Astrocyte (in vitro differentiated cells and primary cell): Measurements from ENCODE around the gene MRPL57.
"Not testable (repeated sequence)": the region's sequence is repeated elsewhere in the genome, so short reads cannot be mapped to it uniquely, and the experiment has no call there.

Experiments
- EZH2 ChIP-seq: IDR thresholded peaks from 2 replicates; pipeline ENCODE4 v1.6.1; 2012; ENCODE audit warnings: mild to moderate bottlenecking, low read length, inconsistent platforms; ENCODE audit not compliant: insufficient read depth
- TF ChIP-seq, protein P1 (sequence below): IDR thresholded peaks from 2 replicates; pipeline ENCODE4 v1.5.1; 2011; ENCODE audit warnings: low read depth, mild to moderate bottlenecking, inconsistent platforms, low read length, moderate library complexity; ENCODE audit not compliant: insufficient read depth

DNA sequence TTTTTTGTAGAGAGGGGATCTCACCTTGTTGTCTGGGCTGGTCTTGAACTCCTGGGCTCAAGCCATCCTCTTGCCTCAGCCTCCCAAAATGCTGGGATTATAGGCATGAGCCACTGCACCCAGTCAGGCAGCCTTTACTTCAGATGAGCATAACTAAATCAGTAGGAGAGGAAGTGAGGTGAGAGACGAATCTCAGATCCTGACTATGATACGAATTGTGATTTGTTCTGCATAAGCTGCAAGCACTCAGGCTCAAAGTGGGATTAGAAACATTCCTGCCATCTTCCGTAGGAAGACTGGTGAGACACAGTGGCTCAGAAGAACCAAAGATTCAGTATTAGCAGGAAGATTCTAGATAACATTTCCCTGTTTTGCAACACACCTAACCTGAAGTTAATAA lies 43.3 kb downstream of the MRPL57 start:
- TF ChIP-seq, protein P1, sequence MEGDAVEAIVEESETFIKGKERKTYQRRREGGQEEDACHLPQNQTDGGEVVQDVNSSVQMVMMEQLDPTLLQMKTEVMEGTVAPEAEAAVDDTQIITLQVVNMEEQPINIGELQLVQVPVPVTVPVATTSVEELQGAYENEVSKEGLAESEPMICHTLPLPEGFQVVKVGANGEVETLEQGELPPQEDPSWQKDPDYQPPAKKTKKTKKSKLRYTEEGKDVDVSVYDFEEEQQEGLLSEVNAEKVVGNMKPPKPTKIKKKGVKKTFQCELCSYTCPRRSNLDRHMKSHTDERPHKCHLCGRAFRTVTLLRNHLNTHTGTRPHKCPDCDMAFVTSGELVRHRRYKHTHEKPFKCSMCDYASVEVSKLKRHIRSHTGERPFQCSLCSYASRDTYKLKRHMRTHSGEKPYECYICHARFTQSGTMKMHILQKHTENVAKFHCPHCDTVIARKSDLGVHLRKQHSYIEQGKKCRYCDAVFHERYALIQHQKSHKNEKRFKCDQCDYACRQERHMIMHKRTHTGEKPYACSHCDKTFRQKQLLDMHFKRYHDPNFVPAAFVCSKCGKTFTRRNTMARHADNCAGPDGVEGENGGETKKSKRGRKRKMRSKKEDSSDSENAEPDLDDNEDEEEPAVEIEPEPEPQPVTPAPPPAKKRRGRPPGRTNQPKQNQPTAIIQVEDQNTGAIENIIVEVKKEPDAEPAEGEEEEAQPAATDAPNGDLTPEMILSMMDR, result not testable (repeated sequence)
- not testable (repeated sequence) for TF ChIP-seq EZH2
